ENCODE measurements around the gene GPR84.
"Not testable (repeated sequence)": the region's sequence is repeated elsewhere in the genome, so short reads cannot be mapped to it uniquely, and the experiment has no call there.

GPR84 gene

DNA sequence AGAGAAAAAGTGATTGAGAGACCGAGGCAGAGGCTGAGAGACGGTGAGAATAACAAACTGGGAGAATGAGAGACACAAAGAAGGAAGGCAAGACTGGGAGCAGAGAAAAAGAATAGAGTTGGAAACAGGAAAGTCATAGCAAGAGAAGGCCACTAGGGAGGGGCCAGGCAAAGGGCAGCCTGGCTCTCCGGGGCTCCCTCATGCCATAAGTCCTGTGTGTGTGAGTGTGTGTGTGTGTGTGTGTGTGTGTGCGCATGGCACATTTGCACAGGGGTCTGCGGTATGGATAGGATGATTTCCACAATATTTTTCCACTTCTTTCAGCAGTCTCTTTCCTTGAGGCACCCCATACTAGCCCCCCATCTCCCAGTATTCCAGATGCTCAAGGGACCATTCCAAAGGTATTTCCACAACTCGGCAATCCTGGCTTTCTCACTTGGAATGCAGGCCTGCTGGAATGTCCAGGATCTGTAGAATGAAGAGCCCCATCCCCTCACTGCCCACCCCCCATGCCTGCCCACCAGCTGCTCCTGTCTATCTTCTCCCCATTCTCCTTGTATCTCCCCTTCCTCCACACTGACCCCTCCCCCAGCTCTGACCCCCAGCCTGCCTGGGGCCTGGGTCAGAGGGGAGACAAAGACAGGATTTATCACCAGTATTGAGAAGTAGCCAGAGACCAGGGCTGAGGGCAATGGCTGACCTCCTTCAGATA lies 9.0 kb downstream of the GPR84 start:
- DNase-seq (ENCODE audit: low read depth): no peak

DNA sequence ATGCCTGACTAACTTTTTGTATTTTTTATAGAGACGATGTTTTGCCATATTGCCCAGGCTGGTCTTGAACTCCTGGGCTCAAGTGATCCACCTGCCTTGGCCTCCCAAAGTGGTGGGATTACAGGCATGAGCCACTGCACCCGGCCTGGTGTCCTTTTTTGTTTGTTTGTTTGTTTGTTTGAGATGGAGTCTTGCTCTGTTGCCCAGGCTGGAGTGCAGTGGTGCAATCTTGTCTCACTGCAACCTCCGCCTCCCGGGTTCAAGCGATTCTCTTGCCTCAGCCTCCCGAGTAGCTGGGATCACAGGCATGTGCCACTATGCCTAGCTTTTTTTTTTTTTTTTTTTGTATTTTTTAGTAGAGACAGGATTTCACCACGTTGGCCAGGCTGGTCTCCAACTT lies 10.0 kb downstream of the GPR84 start:
- DNase-seq (ENCODE audit: low read depth): not testable (repeated sequence)

DNA sequence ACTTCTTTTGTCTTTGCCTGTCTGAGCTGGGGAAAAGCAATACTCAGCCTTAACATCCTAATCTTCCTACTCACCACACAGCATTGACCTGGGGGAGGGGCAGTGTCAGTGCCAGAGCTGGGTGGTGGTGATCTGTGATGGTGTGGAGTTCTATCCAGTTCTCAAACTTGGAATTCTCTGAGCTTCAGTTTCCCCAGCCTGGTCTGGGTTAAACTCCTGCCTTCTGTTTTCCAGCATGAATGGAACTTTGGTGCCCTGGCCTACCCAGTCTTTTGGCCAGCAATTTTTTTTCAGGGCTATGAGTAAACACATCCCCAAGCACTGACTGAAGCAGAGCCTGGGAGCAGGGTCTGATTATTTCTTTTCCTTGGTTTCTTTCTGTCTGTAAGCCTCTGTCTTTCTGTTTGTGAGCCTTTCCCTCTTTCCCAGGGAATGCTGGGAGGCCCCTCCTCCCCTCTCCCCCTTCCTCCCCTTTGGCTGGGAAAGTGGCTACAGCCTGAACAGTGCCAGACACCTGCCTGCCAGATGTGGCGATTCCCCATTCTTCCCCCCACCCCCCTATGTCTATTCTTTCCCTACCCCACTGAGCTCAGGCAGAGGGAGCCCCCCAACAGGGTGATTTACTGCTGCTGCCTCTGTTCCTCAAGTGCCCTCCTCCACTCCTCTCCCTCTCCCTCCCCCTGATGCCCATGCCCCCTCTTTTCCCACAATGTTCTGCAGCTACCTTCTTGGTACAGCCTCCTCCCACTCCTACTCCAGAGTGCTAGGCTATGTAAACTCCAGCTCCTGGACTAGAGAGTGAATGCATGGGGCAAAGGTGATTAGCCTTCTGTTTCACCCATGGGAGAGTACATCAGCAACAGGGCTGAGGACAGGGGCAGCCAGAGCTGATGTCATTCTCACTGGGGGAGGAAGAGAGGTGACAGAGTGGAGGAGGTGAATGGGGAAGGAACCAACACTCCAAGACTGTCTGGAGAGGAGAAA lies 11.1 kb downstream of the GPR84 start:
- DNase-seq (ENCODE audit: low read depth): no peak

DNA sequence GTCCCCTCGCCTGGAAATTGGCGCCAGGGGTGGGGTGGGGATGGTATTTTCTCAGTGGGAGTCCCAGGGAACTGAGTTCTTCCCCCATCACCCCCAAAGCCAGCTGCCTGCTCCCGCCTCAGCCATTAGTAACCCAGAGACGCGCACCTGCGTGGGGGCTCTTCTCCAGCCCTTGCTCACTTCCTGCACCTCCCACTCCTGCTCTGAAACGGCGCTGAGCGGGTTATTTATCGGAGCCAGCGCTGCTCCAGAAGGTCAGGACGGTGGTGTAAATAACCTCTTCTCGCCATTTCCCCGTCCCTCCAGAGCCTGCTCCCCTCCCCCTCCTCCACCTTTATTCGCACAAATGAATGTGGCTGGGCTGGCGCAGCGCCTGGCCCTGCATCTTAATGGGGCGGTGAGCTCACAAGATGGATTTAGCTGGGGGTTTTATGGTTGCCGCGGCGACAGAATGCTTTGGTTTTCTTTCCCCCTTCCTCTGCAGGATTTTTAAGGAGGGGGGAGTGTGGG lies 12.2 kb downstream of the GPR84 start:
- DNase-seq (ENCODE audit: low read depth): no peak

- DNase-seq (ENCODE audit: low read depth): no peak
These were observed 12.9 kb downstream of the GPR84 start for GRCh38 chr12:54351341-54351740.

- DNase-seq (ENCODE audit: low read depth): no peak
These were observed 13.5 kb downstream of the GPR84 start for GRCh38 chr12:54350743-54351142.

GRCh38 chr12:54349679-54350078 lies 14.6 kb downstream of the GPR84 start:
- no peak for DNase-seq (ENCODE audit: low read depth)

DNA sequence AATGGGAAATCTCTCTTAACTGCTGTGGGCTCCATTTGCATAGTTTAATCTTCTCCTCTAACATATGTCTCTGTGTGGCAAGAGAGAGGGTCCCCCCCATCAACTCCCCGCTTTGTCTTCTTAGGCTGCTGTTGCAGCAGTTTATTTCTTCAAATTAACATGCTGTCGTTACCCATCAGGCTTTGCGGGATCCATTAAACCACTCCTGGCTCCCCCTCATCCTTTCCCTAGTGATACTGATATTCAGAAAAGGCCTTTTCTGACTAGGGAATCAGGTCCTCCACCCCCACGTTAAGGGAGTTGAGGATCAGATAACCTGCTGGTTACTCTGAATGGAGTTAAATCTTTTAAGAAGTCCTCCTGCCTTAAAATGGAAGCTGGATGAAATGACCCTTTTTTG lies 15.2 kb downstream of the GPR84 start:
- no peak for DNase-seq (ENCODE audit: low read depth)

DNA sequence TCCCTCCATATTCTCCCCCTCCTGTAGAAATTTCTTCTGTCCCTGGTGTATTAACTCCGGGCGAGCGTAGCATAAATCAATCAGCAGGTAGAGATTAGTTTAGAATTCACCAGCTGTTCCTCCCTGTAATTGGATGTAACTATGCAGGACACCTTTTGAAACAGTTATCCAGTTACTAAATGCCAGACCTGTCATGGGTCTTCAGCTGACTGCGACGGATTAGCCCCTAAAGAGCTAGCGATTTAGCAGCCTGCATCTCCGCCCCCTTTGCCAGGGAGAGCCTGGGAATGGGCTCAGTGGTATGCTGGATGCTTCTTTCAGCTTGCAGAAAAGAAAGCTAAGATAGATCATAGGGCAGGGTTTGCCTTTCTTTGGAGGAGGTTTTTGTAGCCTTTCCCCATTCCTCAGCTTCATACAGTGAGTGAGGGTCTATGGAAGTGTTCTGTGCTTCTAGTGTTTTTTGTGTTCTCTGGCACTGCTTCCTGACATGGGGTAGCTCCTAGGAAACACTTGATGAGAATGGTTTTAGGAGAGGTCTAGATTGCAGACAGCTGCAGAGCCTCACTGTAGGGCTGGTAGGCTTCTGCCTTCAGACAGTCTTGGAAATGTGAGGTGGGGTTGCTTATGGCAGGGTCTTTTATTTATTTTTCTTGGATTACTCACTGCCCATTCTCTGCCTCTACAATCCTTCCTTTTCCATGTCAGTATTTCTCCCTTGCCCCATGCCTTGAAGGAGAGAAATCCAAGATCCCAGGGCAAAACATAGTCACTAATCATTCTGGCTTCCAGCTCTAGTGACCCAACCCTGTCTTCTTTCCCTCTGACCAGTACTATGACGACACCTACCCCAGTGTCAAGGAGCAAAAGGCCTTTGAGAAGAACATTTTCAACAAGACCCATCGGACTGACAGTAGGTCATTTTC lies 22.6 kb downstream of the GPR84 start:
- DNase-seq (ENCODE audit: low read depth): no peak

GRCh38 chr12:54340846-54341245 lies 23.4 kb downstream of the GPR84 start:
- DNase-seq (ENCODE audit: low read depth): no peak

- DNase-seq (ENCODE audit: low read depth): no peak
These were observed 25.5 kb downstream of the GPR84 start for GRCh38 chr12:54338698-54339296.

DNA sequence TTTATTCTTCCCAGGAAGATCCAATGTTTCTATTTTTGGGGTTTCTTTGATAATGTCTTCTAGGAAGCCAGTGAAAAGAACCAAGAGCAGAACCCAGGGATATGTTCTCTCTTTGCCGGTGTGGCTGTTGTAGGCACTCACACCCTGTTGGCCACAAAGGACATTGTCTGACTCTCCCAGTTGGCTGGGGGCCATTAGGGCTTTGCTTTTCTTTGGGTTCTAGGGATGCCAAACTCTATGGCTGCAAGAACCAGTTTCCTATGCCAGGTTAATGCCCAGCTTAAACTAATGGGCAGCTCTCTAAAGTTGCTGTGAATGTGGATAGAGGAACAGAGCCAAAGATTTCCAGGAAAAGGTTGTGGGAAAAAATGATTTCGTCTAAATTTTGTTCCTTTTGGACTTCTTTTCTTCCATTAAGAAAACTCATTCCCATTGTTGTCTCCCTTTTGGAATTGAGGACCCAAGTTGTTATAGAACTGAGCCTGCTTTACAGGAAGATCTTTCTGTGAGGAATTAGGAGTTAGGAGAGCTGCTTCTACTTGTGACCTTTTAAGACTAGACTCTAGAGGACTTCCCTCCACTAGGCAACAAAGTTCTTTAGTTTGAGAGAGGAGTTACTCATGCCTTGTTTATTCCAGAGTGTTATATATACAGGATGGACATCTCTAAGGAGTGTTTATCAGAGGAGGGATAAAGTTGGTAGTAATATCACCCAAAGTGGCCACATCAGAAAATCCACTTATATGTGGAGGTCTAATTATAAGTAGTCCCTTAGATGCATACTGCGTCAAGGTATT lies 26.2 kb downstream of the GPR84 start:
- DNase-seq (ENCODE audit: low read depth): no peak

- no peak for DNase-seq (ENCODE audit: low read depth)
These were observed 26.9 kb downstream of the GPR84 start for GRCh38 chr12:54337280-54337842.

DNA sequence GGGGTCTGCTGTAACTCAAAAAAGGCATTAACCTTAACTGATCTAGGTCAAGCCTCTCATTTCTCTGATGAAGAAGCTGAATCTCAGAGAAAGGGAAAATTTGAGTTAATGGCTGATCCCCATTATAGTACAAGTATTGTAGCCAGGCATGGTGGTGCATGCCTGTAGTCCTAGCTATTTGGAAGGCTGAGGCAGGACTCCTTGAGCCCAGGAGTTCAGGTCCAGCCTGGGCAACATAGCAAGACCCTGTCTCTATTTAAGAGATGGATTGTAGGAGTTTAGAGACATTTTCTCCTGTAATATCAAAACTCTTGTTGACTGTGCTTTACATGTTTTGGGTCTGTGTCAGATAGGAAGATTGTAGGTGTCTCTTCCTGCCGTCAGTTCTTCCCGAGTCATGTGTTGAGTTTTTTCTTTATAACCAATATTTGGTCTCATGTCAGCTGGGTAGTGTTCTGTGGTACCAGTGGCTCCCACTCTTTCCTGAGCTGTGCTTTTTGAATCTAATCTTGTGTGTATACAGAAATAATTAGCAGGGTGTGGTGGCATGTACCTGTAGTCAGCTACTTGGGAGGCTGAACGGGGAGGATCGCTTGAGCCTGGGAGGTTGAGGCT lies 30.8 kb downstream of the GPR84 start:
- DNase-seq (ENCODE audit: low read depth): no peak

DNA sequence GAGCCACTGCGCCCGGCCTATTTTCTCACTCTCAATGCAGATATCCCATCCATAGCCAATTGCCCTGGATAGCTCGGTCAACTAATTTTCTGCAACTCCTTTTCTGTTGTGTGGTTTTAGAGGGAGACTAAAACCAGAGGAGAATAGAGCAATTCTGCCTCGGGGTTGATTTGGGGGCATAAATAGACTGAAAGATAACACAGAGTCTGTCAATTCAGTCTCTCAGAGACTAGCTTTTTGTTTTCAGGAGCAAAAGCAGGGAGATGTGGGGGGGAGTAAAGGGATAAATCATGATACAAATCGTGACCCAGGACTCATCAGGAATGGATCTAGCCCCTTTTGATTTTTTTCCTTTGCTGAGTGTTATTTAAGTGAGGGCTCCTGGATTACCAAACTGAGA lies 32.8 kb downstream of the GPR84 start:
- no peak for DNase-seq (ENCODE audit: low read depth)

- DNase-seq (ENCODE audit: low read depth): no peak
These were observed 33.8 kb downstream of the GPR84 start for GRCh38 chr12:54330442-54330841.

- DNase-seq (ENCODE audit: low read depth): no peak
These were observed 34.5 kb downstream of the GPR84 start for GRCh38 chr12:54329759-54330158.

GRCh38 chr12:54328595-54329337 lies 35.5 kb downstream of the GPR84 start:
- DNase-seq (ENCODE audit: low read depth): no peak

DNA sequence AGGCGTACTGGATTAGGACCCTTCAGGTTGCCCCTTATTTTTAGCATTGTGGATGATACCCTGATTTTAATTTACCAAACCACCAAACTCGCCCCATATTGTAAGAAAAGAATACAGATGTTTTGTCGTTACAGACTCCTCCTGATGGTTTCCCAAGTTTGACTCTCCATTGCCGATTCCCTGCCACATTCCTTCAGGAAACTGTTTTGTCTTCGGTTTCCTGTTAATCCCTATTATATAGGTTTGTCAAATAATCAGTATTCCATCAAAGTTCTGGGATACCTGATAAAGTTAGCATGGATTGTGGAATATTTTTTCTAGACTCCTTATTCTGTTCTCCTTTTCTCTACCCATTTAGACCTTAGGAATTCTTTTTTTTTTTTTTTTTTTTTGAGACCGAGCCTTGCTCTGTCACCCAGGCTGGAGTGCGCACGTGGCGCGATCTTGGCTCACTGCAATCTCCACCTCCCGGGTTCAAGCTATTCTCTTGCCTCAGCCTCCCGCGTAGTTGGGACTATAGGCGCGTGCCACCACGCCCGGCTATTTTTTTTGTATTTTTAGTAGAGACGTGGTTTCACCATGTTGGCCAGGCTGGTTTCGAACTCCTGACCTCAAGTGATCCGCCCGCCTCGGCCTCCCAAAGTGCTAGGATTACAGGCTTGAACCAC lies 38.7 kb downstream of the GPR84 start:
- DNase-seq (ENCODE audit: low read depth): not testable (repeated sequence)

Data from activated T-cell treated with anti-CD3 and anti-CD28 coated beads for 24 hours (primary cell).